HepG2 (cell line): ENCODE results near the gene BCO1. TPM values are rescaled to one million over a fixed set of nuclear protein-coding genes. Genes with fewer than 3 reads are reported as not detected.

Experiments used
- ATAC-seq: fragments of 200-7000 bp; cut with Tn5 transposase; 3 replicates; pipeline ENCODE4 v1.9.1; 2020; ENCODE audit warnings: mild to moderate bottlenecking, moderate library complexity
- BruUV-seq: library from RNA; stranded (reverse); fragments of 400-500 nt; replicated peaks from 2 replicates; lab custom pipeline; 2021; lab: Mats Ljungman, UMichigan
- CTCF ChIA-PET: fragments of 300-600 bp; formaldehyde crosslinking; extraction: SDS; loops from one replicate; lab custom pipeline; 2021; ENCODE audit warnings: low total read pairs, inconsistent platforms, low intra/inter-chr PET ratio; lab: Yijun Ruan, JAX
- POLR2A ChIA-PET: fragments of 350-600 bp; sonication (Branson Sonifier 250); formaldehyde crosslinking; loops from one replicate; lab custom pipeline; 2020; ENCODE audit warnings: antibody characterized with exemption, inconsistent platforms; lab: Yijun Ruan, JAX
- DNase-seq: peaks from one replicate; pipeline ENCODE4 v3.0.0-alpha.2; 2015; ENCODE audit warnings: low spot score
- FAIRE-seq: peaks from 3 replicates; lab custom pipeline; 2011; peaks lifted over from hg19 to GRCh38; lab: Jason Lieb, UNC
- H2AFZ ChIP-seq: one replicate; pipeline ENCODE4 v1.6.1; 2011; ENCODE audit warnings: low read length, inconsistent platforms
- H3K27ac ChIP-seq: fragments of 300-600 bp; 3 replicates; pipeline ENCODE4 v1.8.0; 2011; ENCODE audit warnings: mixed run types, mild to moderate bottlenecking, mixed read lengths, low read length, inconsistent platforms; ENCODE audit not compliant: insufficient read depth; ENCODE audit errors: extremely low read length
- H3K27me3 ChIP-seq, 2 experiments: fragments of 200-600 bp in 1 of 2; 2 replicates in 1 of 2; 3 replicates in 1 of 2; pipeline versions ENCODE4 v1.6.0 to v1.8.0; 2011; ENCODE audit warnings: low read length in 2 of 2, mild to moderate bottlenecking in 2 of 2, moderate library complexity in 2 of 2, inconsistent platforms in 1 of 2; ENCODE audit not compliant: insufficient read depth in 2 of 2, control insufficient read depth in 1 of 2
- H3K36me3 ChIP-seq, 2 experiments: fragments of 200-600 bp in 1 of 2; replicated peaks in 1 of 2; 2 replicates in 1 of 2; 3 replicates in 1 of 2; pipeline versions ENCODE4 v1.5.1 to v1.8.0; 2011; ENCODE audit warnings: low read length in 2 of 2, inconsistent platforms in 1 of 2; ENCODE audit not compliant: insufficient read depth in 2 of 2, control insufficient read depth in 1 of 2
- H3K4me1 ChIP-seq: 2 replicates; pipeline ENCODE4 v1.5.1; 2012; ENCODE audit warnings: low read length, inconsistent platforms; ENCODE audit not compliant: insufficient read depth
- H3K4me2 ChIP-seq: 2 replicates; pipeline ENCODE4 v1.6.0; 2011; ENCODE audit warnings: low read depth, low read length, inconsistent platforms
- H3K4me3 ChIP-seq, 3 experiments: fragments of 200-600 bp in 1 of 3; sonication (generic), shearing (Covaris generic) in 1 of 3; replicated peaks in 1 of 3; 2 replicates each; pipeline ENCODE4 v1.5.1; 2011 to 2016; ENCODE audit warnings: low read length in 3 of 3, inconsistent platforms in 2 of 3, low read depth in 2 of 3, mild to moderate bottlenecking in 2 of 3, control low read depth in 1 of 3, mixed read lengths in 1 of 3; ENCODE audit not compliant: insufficient read depth in 1 of 3
- H3K79me2 ChIP-seq: one replicate; pipeline ENCODE4 v1.6.1; 2011; ENCODE audit warnings: low read length, inconsistent platforms; ENCODE audit not compliant: insufficient read depth
- H3K9ac ChIP-seq: 2 replicates; pipeline ENCODE4 v1.6.0; 2011; ENCODE audit warnings: mild to moderate bottlenecking, low read depth, low read length, inconsistent platforms; ENCODE audit not compliant: insufficient read depth
- H3K9me3 ChIP-seq: 2 replicates; pipeline ENCODE4 v1.5.1; 2012; ENCODE audit warnings: mild to moderate bottlenecking, low read length
- H4K20me1 ChIP-seq: 2 replicates; pipeline ENCODE4 v1.6.0; 2011; ENCODE audit warnings: inconsistent platforms, mild to moderate bottlenecking, low read length, moderate library complexity; ENCODE audit not compliant: insufficient read depth
- EED ChIP-seq: sonication (generic); formaldehyde crosslinking; IDR thresholded peaks from 2 replicates; pipeline ENCODE4 v1.5.0; 2020; ENCODE audit warnings: mild to moderate bottlenecking, missing genetic modification reagents
- SIX1 ChIP-seq: sonication (generic); formaldehyde crosslinking; IDR thresholded peaks from 2 replicates; pipeline ENCODE4 v1.4.0; 2020; ENCODE audit warnings: missing genetic modification reagents, borderline replicate concordance
- ZBTB7B ChIP-seq: sonication (generic); formaldehyde crosslinking; IDR thresholded peaks from 2 replicates; pipeline ENCODE4 v1.4.0; 2020; ENCODE audit warnings: missing genetic modification reagents
- ZNF639 ChIP-seq: conservative IDR thresholded peaks from 2 replicates; pipeline ENCODE4 v1.6.1; 2018; ENCODE audit warnings: missing genetic modification reagents
- ZNF883 ChIP-seq: sonication (generic); formaldehyde crosslinking; IDR thresholded peaks from 2 replicates; pipeline ENCODE4 v1.5.1; 2020; ENCODE audit warnings: mild to moderate bottlenecking, missing genetic modification reagents; ENCODE audit errors: not compliant biosample characterization
- ZSCAN20 ChIP-seq: sonication (generic); formaldehyde crosslinking; IDR thresholded peaks from 2 replicates; pipeline ENCODE4 v1.4.0; 2020; ENCODE audit warnings: missing genetic modification reagents, mild to moderate bottlenecking, borderline replicate concordance
- WGBS: methylation state at CpG from one replicate; pipeline ENCODE4 v1.1.6; 2017; ENCODE audit warnings: low lambda C conversion rate; 5-methylcytosine and 5-hydroxymethylcytosine counted together
- in situ Hi-C: cut with HindIII; loops from 2 replicates; pipeline ENCODE4 v1.10.0; 2017; ENCODE audit warnings: low pct_unique_long_range_greater_than_20kb; ENCODE audit not compliant: extremely low pct_ligation_motif_present
- intact Hi-C: fragments of 100-400 bp; cut with micrococcal nuclease; formaldehyde crosslinking; loops from one replicate; pipeline ENCODE4 v1.10.0; 2022; ENCODE audit not compliant: unreplicated experiment
- polyA plus RNA-seq, 8 experiments: library from polyadenylated mRNA; depleted of rRNA in 3 of 8; stranded (reverse) in 7 of 8; unstranded in 1 of 8; fragments of >200 nt; fragmentation: Illumina TruSeq in 4 of 8; extraction: Trizol in 4 of 8; gene quantifications; 2 replicates each; pipeline versions ENCODE4 v1.2.1 to v1.2.3, GENCODE V29; 2011 to 2016; ENCODE audit warnings: low read depth in 4 of 8, missing spikeins in 1 of 8, mixed read lengths in 1 of 8; ENCODE audit not compliant: insufficient read depth in 1 of 8
- total RNA-seq, 5 experiments: library from RNA; depleted of rRNA; stranded (reverse); fragments of >200 nt; fragmentation: Illumina TruSeq; extraction: Trizol; gene quantifications; 2 replicates each; pipeline ENCODE4 v1.2.3, GENCODE V29; 2016; ENCODE audit warnings: low read depth in 1 of 5
- TF ChIP-seq, protein P1 (sequence below): IDR thresholded peaks from 2 replicates; pipeline ENCODE4 v1.6.1; 2016; ENCODE audit warnings: low read depth, borderline replicate concordance
- TF ChIP-seq, protein P2 (sequence below): sonication (generic); formaldehyde crosslinking; IDR thresholded peaks from 2 replicates; pipeline ENCODE4 v1.5.0; 2020; ENCODE audit warnings: mild to moderate bottlenecking, missing genetic modification reagents
- TF ChIP-seq, protein P3 (sequence below): sonication (generic); formaldehyde crosslinking; IDR thresholded peaks from 2 replicates; pipeline ENCODE4 v1.5.0; 2020; ENCODE audit warnings: missing genetic modification reagents
- TF ChIP-seq, protein P4 (sequence below): sonication (generic); formaldehyde crosslinking; IDR thresholded peaks from 2 replicates; pipeline ENCODE4 v1.4.0; 2020; ENCODE audit warnings: missing genetic modification reagents

The BCO1 gene
- total and polyA plus RNA-seq, 2 of the 13 experiments (the other 11 are each of a cell fraction or from before 2014, with no cell fraction given) = 0.11 TPM; not detected in 1

DNA sequence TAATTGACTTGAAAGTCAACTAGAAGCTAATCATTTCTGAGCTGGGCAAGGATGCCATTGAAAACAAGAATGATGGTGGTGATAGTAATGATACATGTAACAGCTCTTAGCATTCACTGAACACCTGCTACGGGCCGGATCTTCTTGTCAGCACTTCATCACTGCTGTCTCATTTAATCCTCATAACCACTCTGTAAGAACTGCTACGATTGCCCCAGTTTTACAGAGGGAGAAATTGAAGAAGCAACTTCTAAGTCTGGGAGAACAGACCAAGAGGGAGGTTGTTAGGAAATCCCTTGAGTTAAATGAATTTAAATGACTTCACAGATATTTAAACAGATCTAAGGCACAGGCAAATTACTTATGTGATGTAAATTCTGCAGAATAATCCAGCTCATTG is 69.3 kb downstream of the BCO1 start:
- BruUV-seq = no TSS peak
- ATAC-seq (no peak), FAIRE-seq (no peak), DNase-seq (no peak)
- in situ Hi-C loops (no loop called here), intact Hi-C loops (no loop called here)
- POLR2A ChIA-PET = no interaction called here
- H3K79me2 ChIP-seq = no peaks in the 10 kb centered on the region
- H2AFZ ChIP-seq = no peak overlapping the region
- no peak overlapping the region for H3K27ac ChIP-seq
- H3K4me1 ChIP-seq = peaks cover 12% of the 10 kb centered on the region
- no peaks in the 10 kb centered on the region for H4K20me1 ChIP-seq
- WGBS = 86% methylated on average over 3 of the region's 3 CpGs
- H3K4me2 ChIP-seq = no peak overlapping the region
- CTCF ChIA-PET = no interaction called here
- no peak overlapping the region for H3K9ac ChIP-seq
- H3K4me3 ChIP-seq = no peak overlapping the region
- no peaks in the 10 kb centered on the region for H3K9me3 ChIP-seq
- H3K27me3 ChIP-seq = no peaks in the 10 kb centered on the region
- H3K36me3 ChIP-seq = no peaks in the 10 kb centered on the region; a peak in 2 of 5 replicates
- TF ChIP-seq ZNF883 (CRISPR knock-in tag) = no peak
- TF ChIP-seq ZNF639 (CRISPR knock-in tag) = no peak
- TF ChIP-seq ZSCAN20 (CRISPR knock-in tag) = no peak
- TF ChIP-seq EED (CRISPR knock-in tag) = no peak
- TF ChIP-seq SIX1 = no peak
- TF ChIP-seq, protein P1, sequence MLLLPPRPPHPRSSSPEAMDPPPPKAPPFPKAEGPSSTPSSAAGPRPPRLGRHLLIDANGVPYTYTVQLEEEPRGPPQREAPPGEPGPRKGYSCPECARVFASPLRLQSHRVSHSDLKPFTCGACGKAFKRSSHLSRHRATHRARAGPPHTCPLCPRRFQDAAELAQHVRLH = no peak
- TF ChIP-seq, protein P2, sequence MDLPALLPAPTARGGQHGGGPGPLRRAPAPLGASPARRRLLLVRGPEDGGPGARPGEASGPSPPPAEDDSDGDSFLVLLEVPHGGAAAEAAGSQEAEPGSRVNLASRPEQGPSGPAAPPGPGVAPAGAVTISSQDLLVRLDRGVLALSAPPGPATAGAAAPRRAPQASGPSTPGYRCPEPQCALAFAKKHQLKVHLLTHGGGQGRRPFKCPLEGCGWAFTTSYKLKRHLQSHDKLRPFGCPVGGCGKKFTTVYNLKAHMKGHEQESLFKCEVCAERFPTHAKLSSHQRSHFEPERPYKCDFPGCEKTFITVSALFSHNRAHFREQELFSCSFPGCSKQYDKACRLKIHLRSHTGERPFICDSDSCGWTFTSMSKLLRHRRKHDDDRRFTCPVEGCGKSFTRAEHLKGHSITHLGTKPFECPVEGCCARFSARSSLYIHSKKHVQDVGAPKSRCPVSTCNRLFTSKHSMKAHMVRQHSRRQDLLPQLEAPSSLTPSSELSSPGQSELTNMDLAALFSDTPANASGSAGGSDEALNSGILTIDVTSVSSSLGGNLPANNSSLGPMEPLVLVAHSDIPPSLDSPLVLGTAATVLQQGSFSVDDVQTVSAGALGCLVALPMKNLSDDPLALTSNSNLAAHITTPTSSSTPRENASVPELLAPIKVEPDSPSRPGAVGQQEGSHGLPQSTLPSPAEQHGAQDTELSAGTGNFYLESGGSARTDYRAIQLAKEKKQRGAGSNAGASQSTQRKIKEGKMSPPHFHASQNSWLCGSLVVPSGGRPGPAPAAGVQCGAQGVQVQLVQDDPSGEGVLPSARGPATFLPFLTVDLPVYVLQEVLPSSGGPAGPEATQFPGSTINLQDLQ (CRISPR knock-in tag) = no peak
- TF ChIP-seq, protein P3, sequence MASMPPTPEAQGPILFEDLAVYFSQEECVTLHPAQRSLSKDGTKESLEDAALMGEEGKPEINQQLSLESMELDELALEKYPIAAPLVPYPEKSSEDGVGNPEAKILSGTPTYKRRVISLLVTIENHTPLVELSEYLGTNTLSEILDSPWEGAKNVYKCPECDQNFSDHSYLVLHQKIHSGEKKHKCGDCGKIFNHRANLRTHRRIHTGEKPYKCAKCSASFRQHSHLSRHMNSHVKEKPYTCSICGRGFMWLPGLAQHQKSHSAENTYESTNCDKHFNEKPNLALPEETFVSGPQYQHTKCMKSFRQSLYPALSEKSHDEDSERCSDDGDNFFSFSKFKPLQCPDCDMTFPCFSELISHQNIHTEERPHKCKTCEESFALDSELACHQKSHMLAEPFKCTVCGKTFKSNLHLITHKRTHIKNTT (CRISPR knock-in tag) = no peak
- TF ChIP-seq, protein P4, sequence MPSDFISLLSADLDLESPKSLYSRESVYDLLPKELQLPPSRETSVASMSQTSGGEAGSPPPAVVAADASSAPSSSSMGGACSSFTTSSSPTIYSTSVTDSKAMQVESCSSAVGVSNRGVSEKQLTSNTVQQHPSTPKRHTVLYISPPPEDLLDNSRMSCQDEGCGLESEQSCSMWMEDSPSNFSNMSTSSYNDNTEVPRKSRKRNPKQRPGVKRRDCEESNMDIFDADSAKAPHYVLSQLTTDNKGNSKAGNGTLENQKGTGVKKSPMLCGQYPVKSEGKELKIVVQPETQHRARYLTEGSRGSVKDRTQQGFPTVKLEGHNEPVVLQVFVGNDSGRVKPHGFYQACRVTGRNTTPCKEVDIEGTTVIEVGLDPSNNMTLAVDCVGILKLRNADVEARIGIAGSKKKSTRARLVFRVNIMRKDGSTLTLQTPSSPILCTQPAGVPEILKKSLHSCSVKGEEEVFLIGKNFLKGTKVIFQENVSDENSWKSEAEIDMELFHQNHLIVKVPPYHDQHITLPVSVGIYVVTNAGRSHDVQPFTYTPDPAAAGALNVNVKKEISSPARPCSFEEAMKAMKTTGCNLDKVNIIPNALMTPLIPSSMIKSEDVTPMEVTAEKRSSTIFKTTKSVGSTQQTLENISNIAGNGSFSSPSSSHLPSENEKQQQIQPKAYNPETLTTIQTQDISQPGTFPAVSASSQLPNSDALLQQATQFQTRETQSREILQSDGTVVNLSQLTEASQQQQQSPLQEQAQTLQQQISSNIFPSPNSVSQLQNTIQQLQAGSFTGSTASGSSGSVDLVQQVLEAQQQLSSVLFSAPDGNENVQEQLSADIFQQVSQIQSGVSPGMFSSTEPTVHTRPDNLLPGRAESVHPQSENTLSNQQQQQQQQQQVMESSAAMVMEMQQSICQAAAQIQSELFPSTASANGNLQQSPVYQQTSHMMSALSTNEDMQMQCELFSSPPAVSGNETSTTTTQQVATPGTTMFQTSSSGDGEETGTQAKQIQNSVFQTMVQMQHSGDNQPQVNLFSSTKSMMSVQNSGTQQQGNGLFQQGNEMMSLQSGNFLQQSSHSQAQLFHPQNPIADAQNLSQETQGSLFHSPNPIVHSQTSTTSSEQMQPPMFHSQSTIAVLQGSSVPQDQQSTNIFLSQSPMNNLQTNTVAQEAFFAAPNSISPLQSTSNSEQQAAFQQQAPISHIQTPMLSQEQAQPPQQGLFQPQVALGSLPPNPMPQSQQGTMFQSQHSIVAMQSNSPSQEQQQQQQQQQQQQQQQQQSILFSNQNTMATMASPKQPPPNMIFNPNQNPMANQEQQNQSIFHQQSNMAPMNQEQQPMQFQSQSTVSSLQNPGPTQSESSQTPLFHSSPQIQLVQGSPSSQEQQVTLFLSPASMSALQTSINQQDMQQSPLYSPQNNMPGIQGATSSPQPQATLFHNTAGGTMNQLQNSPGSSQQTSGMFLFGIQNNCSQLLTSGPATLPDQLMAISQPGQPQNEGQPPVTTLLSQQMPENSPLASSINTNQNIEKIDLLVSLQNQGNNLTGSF (CRISPR knock-in tag) = no peak
- TF ChIP-seq ZBTB7B (CRISPR knock-in tag) = no peak
